KOPT-K1 (cell line): ENCODE results near the gene OLFML1.
"Not testable (repeated sequence)": the region's sequence is repeated elsewhere in the genome, so short reads cannot be mapped to it uniquely, and the experiment has no call there.

ENCODE experiments used
- H3K27ac ChIP-seq: fragments of 200-600 bp; sonication (generic); 2 replicates; pipeline ENCODE4 v1.5.1; 2016; ENCODE audit warnings: antibody characterized with exemption, mild to moderate bottlenecking, low read depth, low read length; ENCODE audit not compliant: poor library complexity, severe bottlenecking
- H3K36me3 ChIP-seq: fragments of 200-600 bp; sonication (generic); 2 replicates; pipeline ENCODE4 v1.5.1; 2017; ENCODE audit warnings: antibody characterized with exemption, mild to moderate bottlenecking, low read length, moderate library complexity; ENCODE audit not compliant: insufficient read depth
- H3K9me3 ChIP-seq: fragments of 200-600 bp; sonication (generic); 2 replicates; pipeline ENCODE4 v1.5.1; 2017; ENCODE audit warnings: antibody characterized with exemption, low read length, mild to moderate bottlenecking; ENCODE audit not compliant: insufficient read depth, poor library complexity, severe bottlenecking

OLFML1 gene

GRCh38 chr11:7513234-7514098, 28.2 kb downstream of the OLFML1 start, which contains the start of gene PPFIBP2:
TSS of gene PPFIBP2 (plus strand) at chr11:7513999. CDS start at chr11:7549476, 35,477 bp downstream.
- no peaks in the 10 kb centered on the region for H3K36me3 ChIP-seq
- no peak within 1 kb of the TSS for H3K27ac ChIP-seq

GRCh38 chr11:7514099-7514591, 28.8 kb downstream of the OLFML1 start:
- no peaks in the 10 kb centered on the region for H3K9me3 ChIP-seq
- no peaks in the 10 kb centered on the region for H3K36me3 ChIP-seq
- no peak overlapping the region for H3K27ac ChIP-seq

More at GRCh38 chr11:7513234-7514098, 28.2 kb downstream of the OLFML1 start, which contains the start of gene PPFIBP2:
- H3K9me3 ChIP-seq, result no peaks in the 10 kb centered on the region

GRCh38 chr11:7515447-7515886, 30.2 kb downstream of the OLFML1 start:
- H3K27ac ChIP-seq, result no peak overlapping the region
- no peaks in the 10 kb centered on the region for H3K36me3 ChIP-seq
- H3K9me3 ChIP-seq, result no peaks in the 10 kb centered on the region

- Histone ChIP-seq H3K9me3 (no peaks in the 10 kb centered on the region), H3K27ac (no peak overlapping the region), H3K36me3 (no peaks in the 10 kb centered on the region)
These were observed 31.2 kb downstream of the OLFML1 start for GRCh38 chr11:7516475-7516874.

- not testable (repeated sequence) for H3K9me3 ChIP-seq, H3K27ac ChIP-seq, H3K36me3 ChIP-seq
These were observed 32.4 kb downstream of the OLFML1 start for GRCh38 chr11:7517743-7518142.

GRCh38 chr11:7518811-7519562, 33.7 kb downstream of the OLFML1 start:
- Histone ChIP-seq H3K9me3 (no peaks in the 10 kb centered on the region), H3K27ac (no peak overlapping the region), H3K36me3 (no peaks in the 10 kb centered on the region)

GRCh38 chr11:7520011-7520942, 35.0 kb downstream of the OLFML1 start:
- H3K36me3 ChIP-seq, result no peaks in the 10 kb centered on the region
- no peaks in the 10 kb centered on the region for H3K9me3 ChIP-seq
- no peak overlapping the region for H3K27ac ChIP-seq

- H3K9me3 ChIP-seq, result no peaks in the 10 kb centered on the region
- no peak overlapping the region for H3K27ac ChIP-seq
These were observed 35.7 kb downstream of the OLFML1 start for GRCh38 chr11:7520981-7521487.

GRCh38 chr11:7522121-7522520, 36.8 kb downstream of the OLFML1 start:
- no peak overlapping the region for H3K27ac ChIP-seq
- H3K36me3 ChIP-seq, result no peaks in the 10 kb centered on the region
- no peaks in the 10 kb centered on the region for H3K9me3 ChIP-seq

More at GRCh38 chr11:7520981-7521487, 35.7 kb downstream of the OLFML1 start:
- no peaks in the 10 kb centered on the region for H3K36me3 ChIP-seq

GRCh38 chr11:7522546-7522945, 37.2 kb downstream of the OLFML1 start:
- no peak overlapping the region for H3K27ac ChIP-seq
- H3K9me3 ChIP-seq, result no peaks in the 10 kb centered on the region
- H3K36me3 ChIP-seq, result no peaks in the 10 kb centered on the region

- H3K36me3 ChIP-seq, result no peaks in the 10 kb centered on the region
- H3K27ac ChIP-seq, result no peak overlapping the region
- no peaks in the 10 kb centered on the region for H3K9me3 ChIP-seq
These were observed 38.3 kb downstream of the OLFML1 start for GRCh38 chr11:7523416-7524210.

GRCh38 chr11:7524462-7525235, 39.3 kb downstream of the OLFML1 start:
- Histone ChIP-seq H3K9me3 (no peaks in the 10 kb centered on the region), H3K27ac (no peak overlapping the region), H3K36me3 (no peaks in the 10 kb centered on the region)

GRCh38 chr11:7525424-7525823, 40.1 kb downstream of the OLFML1 start:
- no peaks in the 10 kb centered on the region for H3K9me3 ChIP-seq
- H3K27ac ChIP-seq, result no peak overlapping the region
- no peaks in the 10 kb centered on the region for H3K36me3 ChIP-seq
